RWPE2 (cell line): ENCODE results near the gene CKAP4.

Experiments used
- ATAC-seq: fragments of 200-7000 bp; cut with Tn5 transposase; 3 replicates; pipeline ENCODE4 v1.9.1; 2021; ENCODE audit warnings: low read depth
- DNase-seq: peaks from one replicate; pipeline ENCODE4 v3.0.0-alpha.2; 2020; ENCODE audit warnings: low spot score
- H3K27ac ChIP-seq: fragments of 450-650 bp; 2 replicates; pipeline ENCODE4 v1.5.1; 2017; ENCODE audit warnings: mild to moderate bottlenecking; ENCODE audit not compliant: poor library complexity, severe bottlenecking
- H3K27me3 ChIP-seq: fragments of 250-450 bp; sonication (Bioruptor Pico); 2 replicates; pipeline ENCODE4 v1.5.1; 2021; ENCODE audit warnings: mild to moderate bottlenecking, moderate library complexity; ENCODE audit not compliant: insufficient read depth, poor library complexity, severe bottlenecking
- H3K36me3 ChIP-seq: fragments of 250-450 bp; sonication (Bioruptor Pico); 2 replicates; pipeline ENCODE4 v1.5.1; 2020; ENCODE audit warnings: low read depth, mild to moderate bottlenecking, moderate library complexity
- H3K4me1 ChIP-seq: fragments of 250-450 bp; sonication (Bioruptor Pico); 2 replicates; pipeline ENCODE4 v1.5.1; 2021; ENCODE audit warnings: mild to moderate bottlenecking, moderate library complexity; ENCODE audit not compliant: insufficient read depth, poor library complexity, severe bottlenecking
- H3K4me3 ChIP-seq: fragments of 250-450 bp; sonication (Bioruptor Pico); 2 replicates; pipeline ENCODE4 v1.5.1; 2021; ENCODE audit warnings: mild to moderate bottlenecking, moderate library complexity; ENCODE audit not compliant: severe bottlenecking
- H3K9me3 ChIP-seq: fragments of 250-450 bp; sonication (Bioruptor Pico); 2 replicates; pipeline ENCODE4 v1.5.1; 2021; ENCODE audit warnings: mild to moderate bottlenecking, moderate library complexity; ENCODE audit not compliant: severe bottlenecking
- TF ChIP-seq, protein P1 (sequence below): fragments of 450-650 bp; IDR thresholded peaks from one replicate; pipeline ENCODE4 v1.5.1; 2017; ENCODE audit warnings: mild to moderate bottlenecking, moderate library complexity; ENCODE audit not compliant: poor library complexity, severe bottlenecking

CKAP4 gene

DNA sequence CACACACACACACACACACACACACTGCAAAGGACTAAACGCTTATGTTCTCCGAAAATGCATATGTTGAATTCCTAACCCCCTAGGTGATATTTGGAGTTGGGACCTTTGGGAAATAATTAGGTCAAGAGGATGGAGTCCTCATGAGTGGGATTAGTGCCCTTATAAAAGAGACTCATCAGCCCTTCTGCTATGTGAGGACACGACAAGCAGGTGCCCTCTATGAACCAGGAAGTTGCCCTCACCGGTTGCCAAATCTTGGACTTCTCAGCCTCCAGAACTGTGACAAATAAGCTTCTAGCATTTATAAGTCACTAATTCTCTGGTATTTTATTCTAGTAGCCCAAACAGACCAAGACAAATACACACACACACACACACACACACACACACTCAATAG, 34.0 kb upstream of the CKAP4 start:
- ATAC-seq (no peak), DNase-seq (no peak)
- no peaks in the 10 kb centered on the region for H3K27me3 ChIP-seq
- H3K4me3 ChIP-seq, result no peak overlapping the region
- no peaks in the 10 kb centered on the region for H3K4me1 ChIP-seq
- no peak overlapping the region for H3K27ac ChIP-seq
- H3K36me3 ChIP-seq, result no peaks in the 10 kb centered on the region
- no peaks in the 10 kb centered on the region for H3K9me3 ChIP-seq
- TF ChIP-seq, protein P1, sequence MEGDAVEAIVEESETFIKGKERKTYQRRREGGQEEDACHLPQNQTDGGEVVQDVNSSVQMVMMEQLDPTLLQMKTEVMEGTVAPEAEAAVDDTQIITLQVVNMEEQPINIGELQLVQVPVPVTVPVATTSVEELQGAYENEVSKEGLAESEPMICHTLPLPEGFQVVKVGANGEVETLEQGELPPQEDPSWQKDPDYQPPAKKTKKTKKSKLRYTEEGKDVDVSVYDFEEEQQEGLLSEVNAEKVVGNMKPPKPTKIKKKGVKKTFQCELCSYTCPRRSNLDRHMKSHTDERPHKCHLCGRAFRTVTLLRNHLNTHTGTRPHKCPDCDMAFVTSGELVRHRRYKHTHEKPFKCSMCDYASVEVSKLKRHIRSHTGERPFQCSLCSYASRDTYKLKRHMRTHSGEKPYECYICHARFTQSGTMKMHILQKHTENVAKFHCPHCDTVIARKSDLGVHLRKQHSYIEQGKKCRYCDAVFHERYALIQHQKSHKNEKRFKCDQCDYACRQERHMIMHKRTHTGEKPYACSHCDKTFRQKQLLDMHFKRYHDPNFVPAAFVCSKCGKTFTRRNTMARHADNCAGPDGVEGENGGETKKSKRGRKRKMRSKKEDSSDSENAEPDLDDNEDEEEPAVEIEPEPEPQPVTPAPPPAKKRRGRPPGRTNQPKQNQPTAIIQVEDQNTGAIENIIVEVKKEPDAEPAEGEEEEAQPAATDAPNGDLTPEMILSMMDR, result no peak

DNA sequence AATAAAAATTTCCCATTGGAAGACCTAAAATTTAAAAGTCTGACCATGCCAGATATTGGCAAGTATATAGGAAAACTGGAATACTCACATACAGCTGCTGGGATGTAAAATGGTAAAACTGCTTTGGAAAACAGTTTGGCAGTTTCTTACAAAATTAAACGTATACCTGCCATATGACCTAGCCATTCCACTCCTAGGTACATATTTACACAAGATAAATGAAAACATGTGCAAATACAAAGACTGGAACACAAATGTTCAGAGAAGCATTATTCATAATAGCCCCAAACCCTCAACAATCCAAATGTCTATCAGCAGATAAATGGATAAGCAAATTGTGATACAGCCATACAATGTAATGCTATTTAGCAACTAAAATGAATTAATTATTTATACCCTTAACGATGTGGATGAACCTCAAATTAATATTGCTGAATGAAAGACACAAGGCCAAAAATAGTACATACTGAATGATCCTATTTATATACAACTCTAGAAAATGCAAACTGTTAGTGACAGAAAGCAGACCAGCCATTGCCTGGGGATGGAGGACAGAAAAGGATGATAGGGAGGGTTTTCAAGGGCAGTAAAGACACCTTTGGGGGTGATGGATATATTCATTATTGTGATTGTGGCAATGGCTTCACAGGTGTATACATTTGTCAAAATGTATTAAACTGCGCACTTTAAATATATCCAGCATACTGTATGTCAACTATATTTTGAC, 33.4 kb upstream of the CKAP4 start:
- TF ChIP-seq, protein P1, result no peak
- ATAC-seq (no peak), DNase-seq (no peak)
- Histone ChIP-seq H3K9me3 (no peaks in the 10 kb centered on the region), H3K36me3 (no peaks in the 10 kb centered on the region), H3K27ac (no peak overlapping the region), H3K27me3 (no peaks in the 10 kb centered on the region), H3K4me1 (no peaks in the 10 kb centered on the region), H3K4me3 (no peak overlapping the region)

DNA sequence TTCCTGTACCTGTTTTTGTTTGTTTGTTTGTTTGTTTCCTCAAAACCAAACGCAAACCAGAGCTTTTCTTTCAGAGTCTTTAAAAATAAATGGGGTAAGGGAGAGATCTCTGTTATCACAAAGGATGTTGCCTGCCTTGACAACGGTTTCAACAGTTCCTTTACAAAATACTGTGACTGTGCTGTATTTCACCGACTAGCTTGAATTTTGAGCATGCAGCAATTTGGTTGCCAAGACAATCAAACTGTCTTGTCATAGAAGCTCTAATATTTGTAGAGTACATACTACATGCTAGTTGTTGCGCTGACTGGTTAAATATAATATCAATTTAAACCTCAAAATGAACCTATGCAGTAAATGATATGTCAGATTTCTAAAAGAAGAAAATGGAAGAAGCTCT, 32.3 kb upstream of the CKAP4 start:
- H3K27me3 ChIP-seq, result no peaks in the 10 kb centered on the region
- TF ChIP-seq, protein P1, result no peak
- DNase-seq (no peak), ATAC-seq (no peak)
- H3K4me1 ChIP-seq, result no peaks in the 10 kb centered on the region
- H3K4me3 ChIP-seq, result no peak overlapping the region
- H3K36me3 ChIP-seq, result no peaks in the 10 kb centered on the region
- no peak overlapping the region for H3K27ac ChIP-seq
- no peaks in the 10 kb centered on the region for H3K9me3 ChIP-seq

DNA sequence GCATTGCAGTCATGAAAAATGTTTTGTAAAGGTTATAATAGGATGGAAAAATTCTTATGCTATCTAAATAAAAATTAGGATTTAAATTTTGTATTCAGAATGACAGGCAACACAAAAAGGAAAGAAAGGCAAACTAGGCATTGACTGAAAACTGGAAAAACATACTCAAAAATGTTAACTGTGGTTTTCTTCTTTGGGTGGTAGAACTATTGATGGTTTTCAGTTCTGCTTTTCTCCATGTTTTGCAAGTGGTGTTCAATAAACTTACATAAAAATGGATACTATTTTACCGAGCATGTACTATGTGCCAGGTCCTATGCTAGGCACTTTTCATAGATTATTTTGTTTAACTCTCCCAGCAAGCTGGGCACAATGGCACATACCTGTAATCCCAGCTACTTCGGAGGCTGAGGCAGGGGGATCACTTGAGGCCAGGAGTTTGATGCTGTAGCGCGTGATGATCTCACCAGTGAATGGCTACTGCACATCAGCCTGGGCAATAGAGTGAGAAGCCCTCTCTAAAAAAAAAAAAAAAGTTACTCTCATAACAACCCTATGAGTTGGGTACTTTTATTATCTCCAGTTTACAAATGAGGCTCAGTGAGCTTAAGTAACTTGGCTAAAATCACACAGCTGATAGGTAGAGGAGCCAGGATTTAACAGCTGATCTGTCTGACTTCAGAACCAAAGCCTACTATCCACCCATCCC, 28.4 kb upstream of the CKAP4 start:
- Histone ChIP-seq H3K9me3 (no peaks in the 10 kb centered on the region), H3K4me1 (no peaks in the 10 kb centered on the region), H3K27me3 (no peaks in the 10 kb centered on the region), H3K4me3 (no peak overlapping the region), H3K36me3 (no peaks in the 10 kb centered on the region), H3K27ac (no peak overlapping the region)
- TF ChIP-seq, protein P1, result no peak
- ATAC-seq (no peak), DNase-seq (no peak)

DNA sequence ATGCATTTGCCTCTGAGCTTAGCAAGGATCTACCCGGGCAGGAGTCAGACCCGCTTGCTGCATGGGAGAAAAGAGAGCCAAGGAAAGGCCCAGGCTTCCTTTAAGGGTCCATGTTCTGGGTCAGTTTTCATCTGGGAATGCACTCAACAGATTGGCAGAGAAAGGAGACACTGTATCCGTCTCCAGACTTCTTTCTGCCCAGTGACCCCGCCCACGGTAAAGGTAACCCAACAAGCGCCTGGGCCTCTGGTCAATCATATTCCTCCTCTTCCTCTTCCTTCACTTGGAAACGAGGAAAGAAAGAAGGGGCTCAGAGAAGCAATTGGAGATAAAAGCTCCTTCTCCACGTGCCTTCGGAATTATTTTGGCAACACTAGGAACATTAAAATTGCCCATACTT, 27.6 kb upstream of the CKAP4 start:
- no peaks in the 10 kb centered on the region for H3K36me3 ChIP-seq
- H3K27me3 ChIP-seq, result no peaks in the 10 kb centered on the region
- H3K4me1 ChIP-seq, result no peaks in the 10 kb centered on the region
- no peak for DNase-seq
- H3K4me3 ChIP-seq, result no peak overlapping the region
- no peaks in the 10 kb centered on the region for H3K9me3 ChIP-seq
- TF ChIP-seq, protein P1, result no peak
- H3K27ac ChIP-seq, result no peak overlapping the region
- ATAC-seq, result no peak
